Measurements from ENCODE around the gene FLRT1.

FLRT1 gene

GRCh38 chr11:64067230-64067993 lies 31.7 kb downstream of the FLRT1 start:
- DNase-seq (ENCODE audit: low read depth in 2 of 2), result peak in 1 of 2 donors; percentile 2

- DNase-seq (ENCODE audit: low read depth in 2 of 2), result no peak
Observed at GRCh38 chr11:64068705-64069400, 33.1 kb downstream of the FLRT1 start.

GRCh38 chr11:64069401-64070313 lies 33.9 kb downstream of the FLRT1 start:
- DNase-seq (ENCODE audit: low read depth in 2 of 2), result no peak

DNA sequence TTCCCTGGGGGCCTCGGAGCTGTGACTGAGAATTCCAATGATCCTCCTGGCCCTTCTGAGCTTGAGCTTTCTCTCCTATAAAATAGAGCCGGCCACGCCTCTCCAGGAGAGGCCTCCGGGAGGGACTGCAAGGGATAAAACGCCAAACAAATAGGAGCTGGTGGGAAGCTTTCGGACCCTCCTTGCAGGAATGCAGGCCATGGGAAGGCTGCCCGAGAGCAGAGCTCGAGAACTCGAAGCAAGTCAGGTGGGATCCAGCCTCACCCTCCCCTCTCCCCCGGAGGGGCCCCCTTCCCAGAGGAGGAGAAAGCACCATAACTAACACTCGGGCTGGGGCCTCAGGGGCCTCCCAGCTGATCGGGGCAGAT lies 34.6 kb downstream of the FLRT1 start:
- no peak for DNase-seq (ENCODE audit: low read depth in 2 of 2)

- DNase-seq (ENCODE audit: low read depth in 2 of 2), result no peak
Observed at GRCh38 chr11:64071849-64072248, 36.1 kb downstream of the FLRT1 start.

GRCh38 chr11:64072403-64072802 lies 36.7 kb downstream of the FLRT1 start:
- DNase-seq (ENCODE audit: low read depth in 2 of 2), result no peak

DNA sequence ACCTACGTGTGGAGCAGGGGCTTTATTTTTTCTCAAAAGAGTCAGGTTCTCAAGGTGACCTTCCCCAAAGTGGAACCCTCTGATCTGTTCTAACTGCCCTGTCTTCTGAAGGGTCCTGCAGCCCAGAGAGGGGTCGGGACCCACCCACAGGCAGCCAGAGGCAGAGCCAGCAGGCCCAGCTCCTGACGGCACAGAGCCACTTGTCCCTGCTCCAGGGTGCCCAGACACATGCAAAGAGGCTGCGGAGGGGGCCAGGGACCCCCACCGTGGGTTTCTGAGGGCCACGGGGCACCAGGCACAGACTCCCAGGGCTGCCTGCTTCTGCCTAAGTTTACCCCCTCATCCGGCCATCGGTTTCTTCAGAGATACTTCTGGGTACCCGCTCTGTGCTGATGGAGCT lies 37.1 kb downstream of the FLRT1 start:
- DNase-seq (ENCODE audit: low read depth in 2 of 2), result no peak

- DNase-seq (ENCODE audit: low read depth in 2 of 2), result no peak
Observed at GRCh38 chr11:64073542-64073941, 37.8 kb downstream of the FLRT1 start.

DNA sequence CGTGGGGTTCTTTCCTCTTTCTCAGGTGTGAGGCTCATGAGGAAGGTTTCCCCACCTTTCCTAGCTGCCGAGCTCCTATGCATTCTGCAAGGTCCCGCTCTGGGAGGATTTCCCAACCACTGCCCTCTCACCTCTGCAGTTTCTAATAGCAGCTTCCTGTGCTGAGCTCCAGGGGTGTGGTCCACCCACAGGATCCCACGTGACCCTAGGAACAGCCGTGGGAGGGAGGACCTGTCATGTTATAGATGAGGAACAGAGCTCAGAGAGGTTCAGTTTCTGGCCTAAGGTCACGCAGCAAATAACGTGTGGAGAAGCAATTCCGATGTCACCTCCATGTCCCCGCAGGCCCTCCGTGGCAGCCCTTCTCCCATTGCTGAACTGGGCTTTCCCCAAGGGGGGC lies 38.5 kb downstream of the FLRT1 start:
- no peak for DNase-seq (ENCODE audit: low read depth in 2 of 2)

- DNase-seq (ENCODE audit: low read depth in 2 of 2), result no peak
Observed at GRCh38 chr11:64076758-64077157, 41.0 kb downstream of the FLRT1 start.

DNA sequence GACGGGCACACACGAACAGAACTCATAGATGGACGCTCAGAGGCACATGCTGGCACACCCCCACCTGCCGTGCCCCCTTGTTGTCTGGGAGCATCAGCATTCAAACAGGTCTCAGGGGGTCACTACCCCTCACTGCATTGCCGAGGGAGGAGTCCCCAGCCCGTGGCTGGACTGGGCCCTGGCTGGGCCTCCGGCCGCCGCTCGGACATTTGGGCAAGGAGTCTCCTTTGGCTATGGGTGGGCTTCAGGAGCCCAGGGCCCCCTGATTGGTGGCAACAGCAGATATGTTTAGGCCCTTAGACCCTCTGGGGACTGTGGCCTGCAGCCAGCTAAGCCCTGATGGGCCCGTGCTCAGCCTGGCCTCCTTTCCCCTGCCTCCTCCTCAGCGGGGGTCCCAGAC lies 41.9 kb downstream of the FLRT1 start:
- no peak for DNase-seq (ENCODE audit: low read depth in 2 of 2)

- DNase-seq (ENCODE audit: low read depth in 2 of 2), result no peak
Observed at GRCh38 chr11:64078284-64078683, 42.6 kb downstream of the FLRT1 start.

- no peak for DNase-seq (ENCODE audit: low read depth in 2 of 2)
Observed at GRCh38 chr11:64078905-64079304, 43.2 kb downstream of the FLRT1 start.

GRCh38 chr11:64080390-64080789 lies 44.7 kb downstream of the FLRT1 start:
- no peak for DNase-seq (ENCODE audit: low read depth in 2 of 2)

- no peak for DNase-seq (ENCODE audit: low read depth in 2 of 2)
Observed at GRCh38 chr11:64081745-64082442, 46.2 kb downstream of the FLRT1 start.

DNA sequence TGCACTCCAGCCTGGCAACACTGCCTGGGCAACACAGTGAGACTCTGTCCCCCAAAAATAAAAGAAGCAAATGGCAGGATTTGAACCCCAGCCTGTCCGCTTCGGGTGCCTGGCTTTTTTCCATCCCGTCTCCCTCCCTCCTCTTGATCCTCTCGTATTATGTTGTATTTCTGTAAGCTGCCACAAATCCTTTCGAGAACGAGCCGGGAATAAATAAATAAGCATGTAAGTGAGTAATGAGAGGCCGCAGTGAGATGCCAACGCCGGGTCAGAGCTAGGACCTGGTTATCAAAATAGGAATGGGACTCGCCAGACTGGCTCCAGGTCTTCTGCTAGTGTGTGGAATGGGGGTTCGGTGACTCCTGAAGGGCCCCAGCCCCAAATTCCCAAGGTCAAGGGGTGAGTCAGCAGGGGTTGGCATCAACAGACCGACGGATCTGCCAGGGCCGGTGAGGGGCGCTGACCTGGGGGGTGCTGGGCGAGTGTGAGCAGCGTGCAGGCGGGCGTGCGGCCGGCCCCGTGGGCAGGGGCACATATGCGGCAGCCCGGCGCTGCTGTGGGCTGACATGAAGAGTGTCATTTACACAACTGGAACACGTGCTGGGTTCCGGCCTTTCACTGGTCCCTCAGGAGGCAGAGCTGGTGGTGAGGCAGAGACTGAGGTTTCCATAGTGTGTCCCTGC lies 47.8 kb downstream of the FLRT1 start:
- no peak for DNase-seq (ENCODE audit: low read depth in 2 of 2)

GRCh38 chr11:64084146-64084950 lies 48.6 kb downstream of the FLRT1 start:
- DNase-seq (ENCODE audit: low read depth in 2 of 2), result no peak

- no peak for DNase-seq (ENCODE audit: low read depth in 2 of 2)
Observed at GRCh38 chr11:64084951-64085710, 49.4 kb downstream of the FLRT1 start.
